ENCODE measurements around the gene PCSK5.
"Not testable (repeated sequence)": the region's sequence is repeated elsewhere in the genome, so short reads cannot be mapped to it uniquely, and the experiment has no call there.

Gene PCSK5

GRCh38 chr9:75927356-75927755 lies 36.9 kb downstream of the PCSK5 start:
- DNase-seq: no peak

- no peak for DNase-seq
These were observed 39.7 kb downstream of the PCSK5 start for GRCh38 chr9:75930190-75930589.

DNA sequence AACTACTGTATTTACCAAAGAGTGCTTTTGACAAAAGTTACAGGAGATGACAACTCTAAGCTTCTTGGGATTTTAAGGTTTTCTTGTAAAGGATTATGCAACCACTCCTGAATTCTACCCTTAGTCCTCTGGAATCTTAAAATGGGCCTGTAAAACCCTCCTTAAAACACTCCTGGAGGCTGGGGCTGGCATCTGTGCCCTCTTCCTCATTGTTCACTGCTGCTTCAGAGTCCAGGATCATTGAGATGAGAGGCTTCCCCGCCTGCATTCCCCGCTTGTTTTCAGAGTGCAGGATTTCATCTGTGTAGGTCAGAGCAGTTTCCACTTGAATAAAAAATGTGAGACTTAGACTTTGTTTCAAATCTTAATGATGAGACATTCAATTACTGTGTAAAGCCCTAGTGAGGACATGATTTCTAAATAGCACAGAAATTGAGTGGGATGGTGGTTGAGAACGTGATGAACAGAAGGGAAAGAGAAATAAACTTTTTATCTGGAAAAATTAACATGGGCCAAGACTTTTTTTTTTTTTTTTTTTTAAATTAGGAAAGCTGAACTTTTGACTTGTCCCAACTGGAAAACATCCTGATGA lies 40.4 kb downstream of the PCSK5 start:
- DNase-seq: no peak

GRCh38 chr9:75933982-75934381 lies 43.5 kb downstream of the PCSK5 start:
- no peak for DNase-seq

DNA sequence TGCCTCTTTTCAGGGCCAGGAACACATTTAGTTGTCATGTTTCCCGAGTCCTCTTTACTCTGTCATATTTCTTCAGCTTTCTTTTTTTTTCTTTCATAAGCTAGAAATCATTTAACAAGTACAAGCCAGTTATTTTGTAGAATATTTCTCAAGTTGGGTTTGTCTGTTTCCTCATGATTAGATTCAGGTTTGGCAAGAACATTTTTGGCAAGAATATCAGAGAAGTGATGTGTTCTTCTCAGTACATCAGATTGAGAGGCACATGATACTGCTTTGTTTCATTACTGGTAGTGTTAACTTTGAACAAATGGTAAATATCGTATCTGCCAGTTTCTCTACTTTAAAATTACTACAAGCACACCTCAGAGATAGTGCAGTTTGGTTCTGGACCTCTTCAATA lies 45.1 kb downstream of the PCSK5 start:
- DNase-seq: no peak

DNA sequence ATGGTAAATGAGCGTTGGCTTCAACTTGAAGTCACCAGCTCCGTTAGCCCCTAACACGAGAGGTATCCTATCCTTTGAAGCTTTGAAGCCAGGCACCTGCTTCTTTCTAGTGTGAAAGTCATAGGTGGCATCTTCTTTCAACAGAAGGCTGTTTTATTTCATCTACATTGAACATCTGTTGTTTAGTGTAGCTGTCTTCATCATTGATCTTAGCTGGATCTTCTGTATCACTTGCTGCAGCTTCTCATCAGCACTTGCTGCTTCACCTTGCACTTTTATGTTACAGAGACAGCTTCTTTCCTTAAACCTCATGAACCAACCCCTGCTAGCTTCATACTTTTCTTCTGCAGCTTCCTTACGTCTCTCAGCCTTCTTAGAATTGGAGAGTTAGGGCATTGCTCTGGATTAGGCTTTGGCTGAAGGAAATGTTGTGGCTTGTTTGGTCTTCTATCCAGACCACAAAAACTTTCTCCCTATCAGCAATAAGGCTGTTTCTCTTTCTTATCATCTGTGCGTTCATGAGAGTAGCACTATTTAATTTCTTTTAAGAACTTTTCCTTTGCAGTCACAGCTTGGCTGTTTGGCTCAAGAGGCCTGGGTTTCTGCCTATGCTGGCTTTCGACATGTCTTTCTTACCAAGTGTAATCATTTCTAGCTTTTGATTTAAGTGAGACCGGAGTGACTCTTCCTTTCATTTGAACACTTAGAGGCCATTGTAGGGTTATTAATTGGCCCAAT lies 47.2 kb downstream of the PCSK5 start:
- no peak for DNase-seq

DNA sequence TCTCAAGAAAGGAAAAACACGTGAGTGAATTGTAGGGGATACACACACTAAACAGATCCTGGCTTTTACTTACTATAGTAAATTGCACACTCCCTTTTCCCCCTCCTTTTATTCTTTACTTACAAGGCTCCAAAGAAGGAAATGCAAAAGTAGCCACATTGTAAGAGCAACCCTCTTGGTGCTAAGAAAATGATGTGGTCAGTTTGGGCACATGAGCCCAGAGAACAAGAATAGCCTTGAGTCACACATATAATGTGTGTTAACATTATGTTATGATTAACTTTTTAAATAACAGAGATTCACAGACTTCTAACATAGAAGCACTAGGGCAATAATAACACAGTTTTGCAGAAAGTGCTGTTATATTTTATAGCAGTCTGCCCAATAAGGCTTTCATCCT lies 48.5 kb downstream of the PCSK5 start:
- DNase-seq: no peak

DNA sequence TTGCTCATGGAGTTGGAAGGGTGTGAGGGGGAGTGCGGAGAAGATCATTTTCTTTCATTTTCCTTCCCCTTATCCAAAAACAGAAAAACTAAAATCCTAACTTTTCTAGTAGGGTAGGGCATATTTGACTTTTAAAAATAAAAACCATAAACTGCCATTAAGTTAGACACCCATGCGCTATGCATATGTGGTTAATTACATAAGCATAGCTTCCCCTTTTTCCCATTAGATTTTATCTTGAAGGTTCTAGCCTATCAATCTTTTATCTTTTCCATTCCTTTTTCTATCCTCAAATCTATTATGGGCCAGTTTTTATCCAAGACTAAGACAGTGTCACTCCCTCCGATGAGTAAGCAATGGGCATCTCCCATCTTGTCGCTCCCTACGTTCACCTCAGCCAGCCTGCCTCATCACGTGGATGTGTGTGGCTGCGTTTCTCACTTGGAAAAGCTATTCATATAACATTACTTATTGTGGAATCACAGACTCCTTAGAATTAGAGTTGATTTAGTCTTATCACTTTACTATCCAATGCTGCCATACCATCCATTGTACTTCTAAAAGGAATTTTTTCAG lies 49.2 kb downstream of the PCSK5 start:
- no peak for DNase-seq

DNA sequence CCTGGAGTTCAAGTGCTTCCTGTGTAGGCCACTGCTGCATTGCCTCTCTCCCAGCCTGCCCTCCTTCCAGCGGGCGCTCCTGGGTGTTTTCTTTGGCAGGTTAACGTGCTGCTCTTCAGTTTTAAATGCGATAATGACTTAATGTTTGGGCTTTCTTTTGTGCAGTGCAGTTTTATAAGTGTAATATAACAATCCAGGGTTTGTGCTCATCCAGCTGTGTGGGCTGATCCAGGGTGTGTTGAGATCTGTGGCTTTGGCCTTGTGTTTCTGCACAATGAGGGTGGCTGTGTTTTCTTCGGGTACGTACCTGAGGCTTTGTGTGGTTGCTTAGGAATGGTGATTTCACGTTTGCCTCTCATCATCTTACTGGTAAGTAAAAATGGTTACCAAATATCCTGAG lies 50.6 kb downstream of the PCSK5 start:
- no peak for DNase-seq

DNA sequence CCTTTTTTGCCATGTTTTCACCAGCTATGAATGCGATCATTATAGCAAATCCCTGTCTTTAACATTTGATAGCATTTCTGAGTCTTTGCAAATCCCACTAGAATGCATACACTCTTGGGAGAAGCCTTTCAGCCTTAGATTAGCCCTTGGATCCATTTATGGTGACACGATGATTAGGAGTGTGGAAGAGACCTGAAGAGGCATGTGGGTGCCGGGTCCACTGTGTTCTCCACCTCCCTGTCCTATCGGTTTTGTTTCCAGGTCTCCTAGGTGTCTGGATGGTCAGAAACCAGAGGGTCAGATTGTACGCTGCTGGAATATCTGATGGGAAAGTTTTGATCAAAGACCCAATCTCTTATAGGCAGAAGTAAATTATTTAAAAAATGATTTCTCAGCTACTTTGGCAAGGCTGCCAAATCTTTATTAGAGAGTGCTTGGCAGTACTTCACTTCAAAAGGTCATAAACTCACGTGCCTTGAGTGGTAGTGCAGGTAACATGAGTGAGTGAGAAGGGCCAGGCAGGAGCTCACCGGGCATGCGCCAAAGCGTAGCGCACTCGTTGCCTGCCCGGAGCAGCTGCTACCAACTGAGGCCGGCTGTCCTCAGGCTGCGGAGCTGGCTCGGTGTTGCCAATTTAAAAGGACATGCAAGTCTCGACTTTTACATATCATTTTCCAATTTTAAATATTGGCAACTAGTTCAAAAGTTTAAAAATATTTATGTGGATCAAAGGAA lies 51.3 kb downstream of the PCSK5 start:
- DNase-seq: no peak

- no peak for DNase-seq
These were observed 56.3 kb downstream of the PCSK5 start for GRCh38 chr9:75946766-75947165.

DNA sequence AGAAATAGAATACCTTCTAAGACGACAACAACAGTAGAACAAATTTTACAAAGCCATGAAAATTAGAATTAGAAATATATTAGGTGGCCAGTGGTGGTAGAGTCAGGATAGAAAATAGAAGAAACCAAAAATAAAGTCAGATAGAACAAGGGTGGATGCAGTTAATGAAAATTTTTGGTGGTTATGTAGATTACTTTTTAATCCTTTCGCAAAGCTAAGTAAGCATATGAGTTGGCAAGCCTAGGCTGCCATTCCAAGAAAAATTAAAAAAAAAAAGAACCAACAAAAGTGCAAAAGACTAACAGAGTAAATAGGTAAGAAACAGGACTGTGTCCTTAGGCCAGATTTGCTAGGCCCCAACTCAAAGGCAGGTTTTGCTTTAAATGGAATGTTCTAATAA lies 56.8 kb downstream of the PCSK5 start:
- DNase-seq: no peak

DNA sequence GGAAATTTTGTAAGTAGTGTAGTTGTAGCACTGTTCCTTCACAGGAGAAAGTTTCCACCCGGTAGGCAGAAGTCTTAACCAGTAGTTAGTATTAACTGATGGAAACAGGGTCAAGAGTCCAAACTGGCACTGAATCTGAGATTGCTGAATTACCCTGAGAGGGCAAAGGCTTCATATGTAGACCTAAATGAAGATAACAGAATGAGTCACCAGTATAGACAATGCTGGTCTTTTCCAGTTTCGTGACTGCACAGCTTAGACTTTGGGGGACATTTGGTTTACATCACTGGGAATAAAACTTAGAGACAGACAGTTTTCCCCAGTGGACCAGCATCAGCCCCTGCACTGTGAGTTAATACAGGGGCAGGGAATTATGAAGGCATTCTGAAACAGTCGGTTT lies 60.5 kb downstream of the PCSK5 start:
- DNase-seq: no peak

- DNase-seq: no peak
These were observed 62.7 kb downstream of the PCSK5 start for GRCh38 chr9:75953218-75953617.

- DNase-seq: no peak
These were observed 65.7 kb downstream of the PCSK5 start for GRCh38 chr9:75956161-75956560.

- no peak for DNase-seq
These were observed 66.6 kb downstream of the PCSK5 start for GRCh38 chr9:75957116-75957515.

DNA sequence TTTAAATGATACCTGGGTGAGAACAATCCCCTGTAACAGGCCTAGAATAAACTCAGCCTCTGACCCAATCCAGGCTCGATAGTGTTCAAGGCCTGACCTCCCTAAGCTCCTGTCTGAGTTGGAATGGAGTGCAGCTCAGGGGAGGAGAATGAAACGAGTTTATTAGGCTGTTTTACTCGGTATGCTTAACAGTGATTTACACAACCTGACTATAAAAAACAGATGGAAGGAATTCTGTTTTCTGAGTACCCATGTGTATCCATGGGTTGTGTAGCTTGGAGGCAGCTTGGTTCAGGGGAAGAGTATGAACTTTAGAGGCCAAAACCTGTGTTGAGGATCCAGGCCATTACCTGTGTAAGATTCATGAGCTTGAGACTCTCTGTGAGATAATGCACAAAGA lies 67.8 kb downstream of the PCSK5 start:
- DNase-seq: no peak

DNA sequence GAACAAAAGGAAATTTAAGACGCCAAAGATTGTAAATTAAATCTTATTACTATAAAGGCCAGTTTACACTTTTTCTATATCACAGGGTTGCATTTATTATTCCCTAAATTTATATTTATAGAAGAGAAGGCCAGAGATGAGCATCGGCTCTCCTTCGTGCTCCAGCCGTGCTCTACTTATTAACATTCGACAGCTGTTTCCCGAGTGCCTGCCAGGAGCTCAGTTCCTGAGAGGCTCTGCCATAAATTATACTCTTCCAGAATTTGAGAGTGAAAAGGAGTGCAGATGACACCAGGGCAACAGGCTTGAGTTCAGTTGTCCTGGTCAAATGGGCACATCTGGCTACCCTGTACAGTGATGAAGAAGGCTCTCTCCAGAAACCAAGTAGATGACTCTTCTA lies 70.1 kb downstream of the PCSK5 start:
- peak; percentile 42 for DNase-seq

DNA sequence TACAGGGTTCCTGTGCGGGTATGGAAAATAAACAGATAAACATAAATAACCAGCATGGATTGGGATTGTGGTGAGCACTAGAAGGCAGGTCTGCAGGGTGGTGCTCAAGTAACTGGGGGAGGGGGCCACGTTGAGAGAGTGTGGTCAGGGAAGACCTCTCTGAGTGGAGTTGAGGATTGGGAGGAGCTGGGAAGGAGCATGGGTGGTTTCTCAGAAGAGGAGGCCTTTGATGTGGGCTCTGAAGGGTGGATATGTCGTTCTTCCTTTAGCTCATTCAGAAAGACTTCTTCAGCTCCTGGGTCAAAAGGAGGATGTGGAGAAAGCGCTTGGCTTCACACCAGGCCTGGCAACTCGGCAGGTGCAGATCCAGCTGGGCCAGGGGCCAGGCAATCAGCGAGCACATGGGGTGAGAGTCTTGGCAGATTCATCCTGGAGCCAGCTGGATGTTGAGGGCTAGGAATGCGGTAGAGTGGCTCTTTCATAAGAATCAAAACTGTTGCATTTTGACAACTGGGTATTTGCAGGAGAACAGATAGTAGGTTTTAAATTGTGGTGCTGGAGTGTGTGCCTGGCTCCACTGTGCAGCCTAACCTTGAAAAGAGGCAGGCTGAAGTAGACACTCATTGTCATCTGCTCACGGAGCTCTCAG lies 71.7 kb downstream of the PCSK5 start:
- peak; percentile 65 for DNase-seq

DNA sequence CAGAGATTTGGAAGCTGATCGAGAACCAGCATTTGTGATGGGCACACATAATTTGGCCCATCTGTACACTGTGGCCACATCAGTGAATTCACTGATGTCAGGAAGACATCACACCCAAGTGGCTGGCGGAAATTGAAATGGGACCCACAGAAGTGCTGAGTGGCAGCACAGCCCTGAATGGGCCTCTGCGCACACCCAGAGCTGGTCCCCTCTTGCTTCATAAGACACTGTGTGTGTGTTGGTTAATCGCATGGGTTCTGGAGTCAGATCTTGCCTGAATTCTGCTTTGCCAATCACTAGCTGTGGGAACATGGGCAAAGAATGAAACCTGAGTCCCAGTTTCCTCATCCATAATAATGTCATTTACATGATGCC lies 72.2 kb downstream of the PCSK5 start:
- DNase-seq: no peak

DNA sequence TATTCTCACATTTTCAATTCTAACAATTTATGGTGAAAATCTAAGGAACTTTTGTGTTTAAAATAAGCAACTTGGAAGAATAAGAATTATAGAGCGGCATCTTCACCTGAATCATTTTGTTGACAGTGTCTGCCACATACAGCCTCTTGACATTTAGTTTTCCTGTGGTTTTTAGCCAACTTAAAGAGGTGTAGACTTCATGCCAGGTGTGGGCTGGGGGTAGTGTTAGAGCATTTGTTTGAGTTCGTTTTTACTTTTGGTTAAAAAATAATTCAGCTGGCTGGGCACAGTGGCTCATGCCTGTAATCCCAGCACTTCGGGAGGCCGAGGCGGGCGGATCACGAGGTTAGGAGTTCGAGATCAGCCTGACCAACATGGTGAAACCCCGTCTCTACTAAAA lies 72.8 kb downstream of the PCSK5 start:
- not testable (repeated sequence) for DNase-seq

DNA sequence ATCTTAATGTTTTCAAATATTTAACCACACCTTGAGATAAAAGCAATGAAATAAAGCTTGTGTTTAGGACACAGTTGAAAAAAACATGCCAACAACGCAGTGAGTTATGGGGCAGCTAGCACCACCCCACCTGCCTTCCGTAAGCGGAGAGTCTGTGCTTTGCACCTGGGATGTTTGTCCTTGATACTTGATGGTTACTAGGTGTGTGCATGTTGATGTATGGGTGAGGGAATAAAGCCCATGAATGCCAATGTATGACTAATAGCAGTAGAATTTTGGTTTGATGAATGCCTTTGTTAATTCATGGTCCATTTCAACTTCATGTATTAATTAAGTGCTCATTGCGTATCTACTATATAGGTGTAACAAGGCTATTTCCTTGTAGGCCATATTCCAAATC lies 74.0 kb downstream of the PCSK5 start:
- no peak for DNase-seq

- DNase-seq: no peak
These were observed 74.8 kb downstream of the PCSK5 start for GRCh38 chr9:75965231-75965630.
